Measurements from ENCODE around the gene LURAP1L. TPM values are rescaled to one million over a fixed set of nuclear protein-coding genes. Genes with fewer than 3 reads are reported as not detected.

The LURAP1L gene
- total and polyA plus RNA-seq, 11 donors = 1.4 to 5.7 (median 2.9) TPM

DNA sequence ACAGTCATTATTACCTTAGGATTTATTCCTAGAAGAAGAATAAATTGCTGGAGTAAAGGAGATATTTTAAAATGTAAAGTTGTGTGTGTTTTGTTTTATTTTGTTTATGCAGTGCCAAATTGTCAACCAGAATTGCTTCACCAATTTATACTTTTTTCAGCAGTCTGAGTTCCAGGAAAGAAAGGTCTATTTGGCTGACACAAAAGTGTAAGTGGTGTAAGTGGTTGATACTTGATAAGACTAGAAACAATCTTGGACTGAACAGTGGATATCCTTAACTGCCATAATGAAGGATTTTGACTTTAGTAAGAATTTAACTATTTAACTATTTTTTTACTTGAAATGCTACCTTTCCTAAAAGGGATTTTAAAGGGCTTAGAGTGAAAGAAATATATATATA is 43.9 kb upstream of the LURAP1L start:
- intact Hi-C loops (cut with DNase I) = no loop called here
- H3K9me3 ChIP-seq = peaks cover 0 to 14% (median 0%) of the 10 kb centered on the region in 12 donors
- TF ChIP-seq POLR2A (IDR thresholded peaks at IDR 0.05) = no peak
- TF ChIP-seq, protein P1, sequence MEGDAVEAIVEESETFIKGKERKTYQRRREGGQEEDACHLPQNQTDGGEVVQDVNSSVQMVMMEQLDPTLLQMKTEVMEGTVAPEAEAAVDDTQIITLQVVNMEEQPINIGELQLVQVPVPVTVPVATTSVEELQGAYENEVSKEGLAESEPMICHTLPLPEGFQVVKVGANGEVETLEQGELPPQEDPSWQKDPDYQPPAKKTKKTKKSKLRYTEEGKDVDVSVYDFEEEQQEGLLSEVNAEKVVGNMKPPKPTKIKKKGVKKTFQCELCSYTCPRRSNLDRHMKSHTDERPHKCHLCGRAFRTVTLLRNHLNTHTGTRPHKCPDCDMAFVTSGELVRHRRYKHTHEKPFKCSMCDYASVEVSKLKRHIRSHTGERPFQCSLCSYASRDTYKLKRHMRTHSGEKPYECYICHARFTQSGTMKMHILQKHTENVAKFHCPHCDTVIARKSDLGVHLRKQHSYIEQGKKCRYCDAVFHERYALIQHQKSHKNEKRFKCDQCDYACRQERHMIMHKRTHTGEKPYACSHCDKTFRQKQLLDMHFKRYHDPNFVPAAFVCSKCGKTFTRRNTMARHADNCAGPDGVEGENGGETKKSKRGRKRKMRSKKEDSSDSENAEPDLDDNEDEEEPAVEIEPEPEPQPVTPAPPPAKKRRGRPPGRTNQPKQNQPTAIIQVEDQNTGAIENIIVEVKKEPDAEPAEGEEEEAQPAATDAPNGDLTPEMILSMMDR (IDR thresholded peaks at IDR 0.05) = no peak
- H3K27me3 ChIP-seq = no peaks in the 10 kb centered on the region
- no peak for ATAC-seq
- no peak overlapping the region for H3K4me3 ChIP-seq
- no peak for DNase-seq
- H3K4me1 ChIP-seq = peaks cover 0 to under 1% (median 0%) of the 10 kb centered on the region in 12 donors
- H3K36me3 ChIP-seq = no peaks in the 10 kb centered on the region
- H3K27ac ChIP-seq = no peak overlapping the region

DNA sequence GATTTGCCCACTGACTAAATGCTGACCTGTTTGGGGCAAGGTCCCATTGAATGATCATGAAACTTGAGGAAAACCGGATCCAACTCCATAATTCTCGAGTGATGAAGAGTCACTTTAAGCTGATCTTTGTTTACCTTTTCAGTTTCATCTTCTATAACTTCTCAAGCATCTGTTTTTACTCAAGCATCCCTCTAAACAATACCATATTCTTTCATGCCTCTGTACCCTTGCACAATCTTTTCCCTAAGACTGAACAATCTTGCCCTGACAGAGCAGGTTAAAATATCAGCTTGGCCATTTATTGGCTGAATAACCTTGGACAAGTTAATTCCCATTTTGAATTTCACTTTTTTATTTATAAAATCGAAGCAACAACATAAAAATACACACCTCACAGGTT is 41.8 kb upstream of the LURAP1L start:
- intact Hi-C loops (cut with DNase I) = no loop called here
- no peak for ATAC-seq
- Histone ChIP-seq H3K9me3 (peaks cover 0 to 14% (median 0%) of the 10 kb centered on the region in 12 donors), H3K36me3 (no peaks in the 10 kb centered on the region), H3K4me3 (no peak overlapping the region), H3K27ac (no peak overlapping the region), H3K4me1 (peaks cover 0 to 5% (median 0%) of the 10 kb centered on the region in 12 donors), H3K27me3 (no peaks in the 10 kb centered on the region)
- DNase-seq = no peak
- 83 to 86% (median 85%) methylated on average over 3 of the region's 3 CpGs for WGBS, 4 donors
- TF ChIP-seq, protein P1 (IDR thresholded peaks at IDR 0.05) = no peak
- TF ChIP-seq POLR2A (IDR thresholded peaks at IDR 0.05) = no peak

DNA sequence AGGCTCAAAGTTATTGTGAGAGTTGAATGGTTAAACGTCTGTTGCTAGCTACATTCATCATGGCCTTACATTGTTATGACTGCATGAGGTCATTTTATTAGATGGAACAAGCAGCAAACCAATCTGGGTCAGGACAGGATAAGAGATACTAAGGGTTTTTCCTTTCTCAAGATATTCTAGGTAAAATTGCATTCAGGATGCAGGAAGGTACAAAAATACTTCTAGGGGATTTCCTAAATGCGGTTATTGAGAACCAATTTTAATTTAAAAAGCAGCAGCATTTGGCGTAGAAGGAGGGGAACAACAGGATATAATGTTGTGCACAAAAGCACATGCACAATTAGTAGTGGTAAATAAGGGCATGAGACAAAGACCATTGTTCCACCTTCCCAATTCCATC is 39.2 kb upstream of the LURAP1L start:
- H3K27me3 ChIP-seq = no peaks in the 10 kb centered on the region
- peaks cover 0 to 14% (median 0%) of the 10 kb centered on the region in 12 donors for H3K9me3 ChIP-seq
- TF ChIP-seq, protein P1 (IDR thresholded peaks at IDR 0.05) = no peak
- no peak for TF ChIP-seq POLR2A (IDR thresholded peaks at IDR 0.05)
- no peak for DNase-seq
- H3K27ac ChIP-seq = no peak overlapping the region
- no peak overlapping the region for H3K4me3 ChIP-seq
- 39 to 54% (median 44%) methylated on average over 3 of the region's 3 CpGs for WGBS, 4 donors
- intact Hi-C loops (cut with DNase I) = loop anchor here in 2 of 10 donors (2.0 to 5.0 kb wide), 2 partner anchors 37 to 39 kb away; partner anchors contain the start of gene LURAP1L (in 1 of the 2)
- no peaks in the 10 kb centered on the region for H3K36me3 ChIP-seq
- peaks cover 0 to 5% (median 0%) of the 10 kb centered on the region in 12 donors for H3K4me1 ChIP-seq
- peak in 1 of 4 donors; percentile 94 for ATAC-seq

DNA sequence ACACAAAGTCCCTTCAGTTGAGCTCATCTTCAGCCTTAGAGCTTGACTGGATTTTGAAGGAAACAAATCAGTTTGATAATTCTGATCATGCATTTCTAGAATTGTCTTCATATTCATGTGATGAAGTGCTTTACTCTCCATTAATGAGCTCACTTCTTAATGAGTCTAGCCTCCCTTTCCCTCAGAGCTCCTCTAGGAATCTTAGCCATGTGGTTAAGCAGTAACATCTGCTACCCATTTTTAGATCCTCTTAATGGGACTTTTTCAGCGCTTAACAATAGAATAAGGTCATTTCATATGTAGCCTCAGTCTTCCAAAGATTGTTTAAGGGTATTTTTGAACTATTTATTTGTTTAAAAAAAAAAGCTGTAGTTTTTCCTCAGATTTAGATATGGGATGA is 36.9 kb upstream of the LURAP1L start:
- H3K4me1 ChIP-seq = peaks cover 0 to 5% (median 0%) of the 10 kb centered on the region in 12 donors
- no peaks in the 10 kb centered on the region for H3K36me3 ChIP-seq
- no peak for TF ChIP-seq POLR2A (IDR thresholded peaks at IDR 0.05)
- TF ChIP-seq, protein P1 (IDR thresholded peaks at IDR 0.05) = no peak
- intact Hi-C loops (cut with DNase I) = loop anchor here in 1 of 10 donors (5.0 kb wide), 1 partner anchor 34 kb away; no protein-coding TSS in a partner anchor
- no peak overlapping the region for H3K4me3 ChIP-seq
- no peak for ATAC-seq
- no peak overlapping the region for H3K27ac ChIP-seq
- H3K27me3 ChIP-seq = no peaks in the 10 kb centered on the region
- peaks cover 0 to 12% (median 0%) of the 10 kb centered on the region in 12 donors for H3K9me3 ChIP-seq
- 0% methylated on average over 1 of the region's 1 CpG for WGBS, 4 donors
- DNase-seq = no peak

Measured in heart left ventricle (tissue), 16 donors.